Liver (tissue), 9 donors: ENCODE measurements around the gene CES4A. TPM values are rescaled to one million over a fixed set of nuclear protein-coding genes. Genes with fewer than 3 reads are reported as not detected.

ENCODE experiments used
- DNase-seq: peaks from one replicate; pipeline ENCODE4 v3.0.0-alpha.2; 2017; ENCODE audit warnings: low spot score
- H3K27ac ChIP-seq, 2 donors: one replicate each; pipeline ENCODE4 v1.7.0; 2013; ENCODE audit warnings: inconsistent platforms in 2 of 2, low read length in 2 of 2, control low read depth in 1 of 2, low read depth in 1 of 2, mild to moderate bottlenecking in 1 of 2
- H3K27me3 ChIP-seq, 4 donors: one replicate each; pipeline versions ENCODE4 v1.6.1 to v1.7.0; 2013; ENCODE audit warnings: low read length in 3 of 4, inconsistent platforms in 1 of 4, mild to moderate bottlenecking in 1 of 4, moderate library complexity in 1 of 4; ENCODE audit not compliant: control insufficient read depth in 4 of 4, insufficient read depth in 4 of 4
- H3K36me3 ChIP-seq, 4 donors: one replicate each; pipeline versions ENCODE4 v1.6.1 to v1.7.0; 2013; ENCODE audit warnings: low read length in 3 of 4, mild to moderate bottlenecking in 3 of 4, low read depth in 1 of 4, moderate library complexity in 1 of 4; ENCODE audit not compliant: control insufficient read depth in 4 of 4, insufficient read depth in 3 of 4
- H3K4me1 ChIP-seq, 4 donors: one replicate each; pipeline versions ENCODE4 v1.6.1 to v1.7.0; 2013; ENCODE audit warnings: low read length in 3 of 4, mild to moderate bottlenecking in 3 of 4, moderate library complexity in 1 of 4; ENCODE audit not compliant: control insufficient read depth in 4 of 4, insufficient read depth in 4 of 4
- H3K4me3 ChIP-seq, 3 donors: one replicate each; pipeline versions ENCODE4 v1.6.1 to v1.7.0; 2013; ENCODE audit warnings: low read length in 3 of 3, control low read depth in 1 of 3, low read depth in 1 of 3, mild to moderate bottlenecking in 1 of 3
- H3K9ac ChIP-seq, 2 donors: one replicate each; pipeline ENCODE4 v1.7.0; 2013; ENCODE audit warnings: low read length in 2 of 2, mild to moderate bottlenecking in 2 of 2, moderate library complexity in 2 of 2, control low read depth in 1 of 2, low read depth in 1 of 2
- H3K9me3 ChIP-seq, 4 donors: one replicate each; pipeline versions ENCODE4 v1.6.1 to v1.7.0; 2013; ENCODE audit warnings: low read length in 3 of 4; ENCODE audit not compliant: control insufficient read depth in 4 of 4
- ATF3 ChIP-seq: IDR thresholded peaks from 2 replicates; pipeline ENCODE4 v1.6.1; 2016; ENCODE audit warnings: antibody characterized with exemption
- CTCF ChIP-seq: fragments of 150-350 bp; IDR thresholded peaks from 2 replicates; pipeline ENCODE4 v1.5.1; 2017; ENCODE audit warnings: improper control_type of control experiment, low read depth, low read length; ENCODE audit not compliant: missing input control
- EGR1 ChIP-seq, 2 donors: IDR thresholded peaks; 2 replicates each; pipeline ENCODE4 v1.6.1; 2016 to 2018; ENCODE audit warnings: antibody characterized with exemption in 2 of 2, low read depth in 2 of 2
- FOXA1 ChIP-seq: IDR thresholded peaks from 2 replicates; pipeline ENCODE4 v1.6.1; 2016; ENCODE audit warnings: antibody characterized with exemption
- FOXA2 ChIP-seq: IDR thresholded peaks from 2 replicates; pipeline ENCODE4 v1.6.1; 2016; ENCODE audit warnings: antibody characterized with exemption
- GABPA ChIP-seq, 2 donors: IDR thresholded peaks in 1 of 2; conservative IDR thresholded peaks in 1 of 2; 2 replicates each; pipeline ENCODE4 v1.6.1; 2016; ENCODE audit warnings: antibody characterized with exemption in 2 of 2, mild to moderate bottlenecking in 1 of 2, moderate library complexity in 1 of 2
- HNF4G ChIP-seq: IDR thresholded peaks from 2 replicates; pipeline ENCODE4 v1.6.1; 2016; ENCODE audit warnings: antibody characterized with exemption
- JUND ChIP-seq, 2 donors: IDR thresholded peaks; 2 replicates each; pipeline ENCODE4 v1.6.1; 2016; ENCODE audit warnings: antibody characterized with exemption in 2 of 2
- MAX ChIP-seq: IDR thresholded peaks from 2 replicates; pipeline ENCODE4 v1.6.1; 2016; ENCODE audit warnings: antibody characterized with exemption
- NR2F2 ChIP-seq: IDR thresholded peaks from 2 replicates; pipeline ENCODE4 v1.6.1; 2016; ENCODE audit warnings: antibody characterized with exemption
- RAD21 ChIP-seq, 2 donors: IDR thresholded peaks; 2 replicates each; pipeline ENCODE4 v1.6.1; 2016; ENCODE audit warnings: antibody characterized with exemption in 2 of 2, mild to moderate bottlenecking in 2 of 2
- REST ChIP-seq: IDR thresholded peaks from 2 replicates; pipeline ENCODE4 v1.6.1; 2016; ENCODE audit warnings: antibody characterized with exemption, mild to moderate bottlenecking
- SP1 ChIP-seq: IDR thresholded peaks from 2 replicates; pipeline ENCODE4 v1.6.1; 2018; ENCODE audit warnings: antibody characterized with exemption, mild to moderate bottlenecking
- TAF1 ChIP-seq: conservative IDR thresholded peaks from 2 replicates; pipeline ENCODE4 v1.6.1; 2016; ENCODE audit warnings: antibody characterized with exemption, mild to moderate bottlenecking
- YY1 ChIP-seq: IDR thresholded peaks from 2 replicates; pipeline ENCODE4 v1.6.1; 2016; ENCODE audit warnings: antibody characterized with exemption, mild to moderate bottlenecking
- ZBTB33 ChIP-seq: IDR thresholded peaks from 2 replicates; pipeline ENCODE4 v1.6.1; 2016; ENCODE audit warnings: antibody characterized with exemption
- WGBS: extraction: QIAGEN DNeasy Blood & Tissue Kit; methylation state at CpG from one replicate; pipeline ENCODE4 v1.1.7; 2013; 5-methylcytosine and 5-hydroxymethylcytosine counted together
- polyA plus RNA-seq, 2 donors: library from polyadenylated mRNA; stranded (reverse) in 1 of 2; unstranded in 1 of 2; fragments of 200-250 nt in 1 of 2; fragments of >200 nt in 1 of 2; fragmentation: Nextera tagmentation in 1 of 2; extraction: Ambion mirVana in 1 of 2; gene quantifications; one replicate each; pipeline versions ENCODE4 v1.2.1 to v1.2.3, GENCODE V29; 2013 to 2015
- total RNA-seq, 2 donors: library from RNA; depleted of rRNA; stranded (reverse); fragments of >200 nt; gene quantifications; one replicate each; pipeline ENCODE4 v1.2.3, GENCODE V29; 2014
- donor health status: healthy.
- donor health status: healthy.
- donor health status: healthy.
- donor health status: healthy.
- donor health status: healthy.

Gene CES4A
- total and polyA plus RNA-seq, 4 donors, result 1.6 to 20.5 (median 11.3) TPM

- 91% methylated on average over 4 of the region's 4 CpGs for WGBS
- Histone ChIP-seq H3K4me3 (no peak overlapping the region), H3K36me3 (no peaks in the 10 kb centered on the region), H3K4me1 (peaks cover 10 to 42% (median 35%) of the 10 kb centered on the region in 4 donors), H3K9me3 (no peaks in the 10 kb centered on the region), H3K9ac (no peak overlapping the region), H3K27me3 (no peaks in the 10 kb centered on the region), H3K27ac (no peak overlapping the region)
- TF ChIP-seq EGR1 (IDR thresholded peaks at IDR 0.05; ENCODE audit: low read depth in 2 of 2) (no peak), REST (no peak), ATF3 (no peak), CTCF (no peak), GABPA (IDR thresholded peaks at IDR 0.05 in 1 of 2, conservative IDR thresholded peaks at IDR 0.05 in 1 of 2) (no peak), JUND (IDR thresholded peaks at IDR 0.05) (no peak), NR2F2 (no peak), FOXA1 (no peak), YY1 (no peak), TAF1 (no peak), FOXA2 (no peak), SP1 (no peak), HNF4G (no peak), MAX (no peak), RAD21 (IDR thresholded peaks at IDR 0.05) (no peak), ZBTB33 (no peak)
- DNase-seq, result no peak
Observed at GRCh38 chr16:66950971-66951790, 37.2 kb upstream of the CES4A start.
